SU-DHL-6 (cell line): Measurements from ENCODE around the gene AFF2.

Experiments used
- H2AFZ ChIP-seq: fragments of 200-600 bp; sonication (generic); 2 replicates; pipeline ENCODE4 v1.6.1; 2014; ENCODE audit warnings: low read depth, mild to moderate bottlenecking, moderate library complexity, mixed read lengths, antibody characterized with exemption, low read length; ENCODE audit not compliant: severe bottlenecking
- H3F3A ChIP-seq: fragments of 200-600 bp; shearing (Covaris generic); 2 replicates; pipeline ENCODE4 v1.6.0; 2016; ENCODE audit warnings: antibody characterized with exemption, mild to moderate bottlenecking; ENCODE audit not compliant: insufficient read depth
- H3K27ac ChIP-seq: fragments of 200-600 bp; sonication (generic); 2 replicates; pipeline ENCODE4 v1.5.1; 2016; ENCODE audit warnings: low read depth, mild to moderate bottlenecking, low read length, moderate library complexity, mixed read lengths
- H3K27me3 ChIP-seq: fragments of 200-600 bp; sonication (generic), shearing (Covaris generic); 2 replicates; pipeline ENCODE4 v1.6.0; 2014; ENCODE audit warnings: mild to moderate bottlenecking, low read length
- H3K36me3 ChIP-seq: fragments of 200-600 bp; sonication (generic); 2 replicates; pipeline ENCODE4 v1.6.1; 2014; ENCODE audit warnings: mild to moderate bottlenecking, low read length, mixed read lengths
- H3K4me2 ChIP-seq: fragments of 300-600, 200-600 bp; shearing (Covaris generic), sonication (generic); 2 replicates; pipeline ENCODE4 v1.6.0; 2014; ENCODE audit warnings: low read length, low read depth, mild to moderate bottlenecking; ENCODE audit not compliant: poor library complexity, severe bottlenecking
- H3K4me3 ChIP-seq: fragments of 200-600 bp; sonication (generic); 2 replicates; pipeline ENCODE4 v1.5.1; 2014; ENCODE audit warnings: antibody characterized with exemption, low read length, mild to moderate bottlenecking, mixed read lengths; ENCODE audit not compliant: insufficient read depth, poor library complexity, severe bottlenecking
- H3K79me2 ChIP-seq: fragments of 200-600 bp; sonication (generic); 2 replicates; pipeline ENCODE4 v1.6.1; 2014; ENCODE audit warnings: mild to moderate bottlenecking, low read length, moderate library complexity; ENCODE audit not compliant: insufficient read depth
- H3K9ac ChIP-seq: fragments of 200-600 bp; sonication (generic); 2 replicates; pipeline ENCODE4 v1.7.0; 2014; ENCODE audit warnings: mild to moderate bottlenecking, low read length
- H3K9me2 ChIP-seq: fragments of 200-600 bp; sonication (generic); replicated peaks from 2 replicates; pipeline ENCODE4 v1.6.1; 2014; ENCODE audit warnings: low read length; ENCODE audit not compliant: insufficient read depth
- H3K9me3 ChIP-seq: fragments of 200-600 bp; sonication (generic); 2 replicates; pipeline ENCODE4 v1.6.1; 2014; ENCODE audit warnings: low read length, mixed read lengths; ENCODE audit not compliant: insufficient read depth
- H4K20me1 ChIP-seq: fragments of 200-600 bp; sonication (generic); 2 replicates; pipeline ENCODE4 v1.6.1; 2014; ENCODE audit warnings: low read depth, mild to moderate bottlenecking, antibody characterized with exemption, low read length, moderate library complexity, mixed read lengths
- CTCF ChIP-seq: fragments of 200-600 bp; sonication (generic); IDR thresholded peaks from one replicate; pipeline ENCODE4 v1.5.1; 2017; ENCODE audit warnings: antibody characterized with exemption, mild to moderate bottlenecking, low read length, moderate library complexity; ENCODE audit not compliant: insufficient read depth, poor library complexity, severe bottlenecking
- EZH2phosphoT487 ChIP-seq: fragments of 200-600 bp; sonication (generic), shearing (Covaris generic); conservative IDR thresholded peaks from 2 replicates; pipeline ENCODE4 v1.6.1; 2018; ENCODE audit warnings: mild to moderate bottlenecking, antibody characterized with exemption, low read length, moderate library complexity, mixed read lengths

Gene AFF2

GRCh38 chrX:148649145-148649795, 148.9 kb downstream of the AFF2 start:
- H3K79me2 ChIP-seq = peaks cover 93% of the 10 kb centered on the region
- H3K4me2 ChIP-seq = no peak overlapping the region
- no peak overlapping the region for H3K9ac ChIP-seq

GRCh38 chrX:148658115-148658730, 157.8 kb downstream of the AFF2 start:
- no peak overlapping the region for H3K27ac ChIP-seq
- no peaks in the 10 kb centered on the region for H3K9me3 ChIP-seq
- no peaks in the 10 kb centered on the region for H4K20me1 ChIP-seq
- no peaks in the 10 kb centered on the region for H3K27me3 ChIP-seq
- TF ChIP-seq CTCF (no peak), EZH2phosphoT487 (no peak)
- no peak overlapping the region for H3K9ac ChIP-seq
- no peak overlapping the region for H3K4me3 ChIP-seq
- peaks cover 68% of the 10 kb centered on the region for H3K79me2 ChIP-seq
- peaks cover 10% of the 10 kb centered on the region; the same call in 1 of the 2 replicates for H3K36me3 ChIP-seq
- H3K4me2 ChIP-seq = no peak overlapping the region
- H3F3A ChIP-seq = no peaks in the 10 kb centered on the region
- H2AFZ ChIP-seq = no peak overlapping the region
- no peaks in the 10 kb centered on the region for H3K9me2 ChIP-seq

More at GRCh38 chrX:148649145-148649795, 148.9 kb downstream of the AFF2 start:
- Histone ChIP-seq H3K27ac (no peak overlapping the region), H3F3A (no peaks in the 10 kb centered on the region), H3K9me2 (no peaks in the 10 kb centered on the region), H3K27me3 (no peaks in the 10 kb centered on the region), H3K9me3 (no peaks in the 10 kb centered on the region), H4K20me1 (no peaks in the 10 kb centered on the region), H2AFZ (no peak overlapping the region), H3K36me3 (peaks cover 11% of the 10 kb centered on the region; the same call in 1 of the 2 replicates), H3K4me3 (no peak overlapping the region)
- TF ChIP-seq EZH2phosphoT487 (no peak), CTCF (no peak)

GRCh38 chrX:148659481-148659880, 159.1 kb downstream of the AFF2 start:
- Histone ChIP-seq H3K9ac (no peak overlapping the region), H3K9me2 (no peaks in the 10 kb centered on the region), H3K9me3 (no peaks in the 10 kb centered on the region), H3K36me3 (peaks cover 14% of the 10 kb centered on the region; the same call in 1 of the 2 replicates), H2AFZ (no peak overlapping the region), H3F3A (no peaks in the 10 kb centered on the region), H3K79me2 (peaks cover 64% of the 10 kb centered on the region), H4K20me1 (no peaks in the 10 kb centered on the region), H3K4me2 (no peak overlapping the region), H3K27ac (no peak overlapping the region), H3K4me3 (no peak overlapping the region), H3K27me3 (no peaks in the 10 kb centered on the region)
- no peak for TF ChIP-seq CTCF
- TF ChIP-seq EZH2phosphoT487 = no peak
